Esophagus muscularis mucosa (tissue), 3 donors: ENCODE data around the gene HECTD2.

Source experiments
- CTCF ChIP-seq, 3 experiments: fragments of 200-600 bp in 2 of 3; fragments of 450-650 bp in 1 of 3; sonication (generic) in 2 of 3; IDR thresholded peaks; one replicate each; pipeline ENCODE4 v1.5.1; 2017 to 2019; ENCODE audit warnings: antibody characterized with exemption in 3 of 3, mild to moderate bottlenecking in 2 of 3, moderate library complexity in 1 of 3
- POLR2A ChIP-seq: fragments of 450-650 bp; IDR thresholded peaks from one replicate; pipeline ENCODE4 v1.6.1; 2017; ENCODE audit warnings: antibody characterized with exemption, moderate library complexity, mild to moderate bottlenecking, low read depth

- TF ChIP-seq CTCF (IDR thresholded peaks at IDR 0.05) (no peak), POLR2A (no peak)
Measured at GRCh38 chr10:91391920-91392319, 18.2 kb upstream of the HECTD2 start.
